Mesenchymal stem cell (in vitro differentiated cells and primary cell): ENCODE data around the gene DEGS2.

Experiments used
- DNase-seq: peaks from one replicate; pipeline ENCODE4 v3.0.0-alpha.2; 2013
- H2AFZ ChIP-seq: one replicate; pipeline ENCODE4 v1.6.1; 2013; ENCODE audit warnings: low read depth, mild to moderate bottlenecking, control low read depth, inconsistent platforms, low read length, moderate library complexity
- H2AK5ac ChIP-seq: 2 replicates; pipeline ENCODE4 v1.6.1; 2013; ENCODE audit warnings: low read length, moderate library complexity, mild to moderate bottlenecking, inconsistent platforms; ENCODE audit not compliant: severe bottlenecking
- H2BK120ac ChIP-seq: one replicate; pipeline ENCODE4 v1.6.1; 2013; ENCODE audit warnings: low read depth, mild to moderate bottlenecking, inconsistent platforms, low read length, moderate library complexity
- H2BK12ac ChIP-seq, 2 experiments: one replicate each; pipeline ENCODE4 v1.6.1; 2013; ENCODE audit warnings: inconsistent platforms in 2 of 2, low read length in 2 of 2, mild to moderate bottlenecking in 2 of 2, moderate library complexity in 2 of 2, control low read depth in 1 of 2
- H2BK15ac ChIP-seq: one replicate; pipeline ENCODE4 v1.6.1; 2013; ENCODE audit warnings: mild to moderate bottlenecking, low read depth, inconsistent platforms; ENCODE audit not compliant: poor library complexity, severe bottlenecking
- H2BK5ac ChIP-seq: 2 replicates; pipeline ENCODE4 v1.6.1; 2013; ENCODE audit warnings: low read depth, mild to moderate bottlenecking, low read length, control low read depth, inconsistent platforms; ENCODE audit not compliant: poor library complexity, severe bottlenecking
- H3K14ac ChIP-seq, 2 experiments: one replicate each; pipeline ENCODE4 v1.6.1; 2013; ENCODE audit warnings: inconsistent platforms in 2 of 2, low read length in 2 of 2, control low read depth in 1 of 2, mild to moderate bottlenecking in 1 of 2, moderate library complexity in 1 of 2
- H3K18ac ChIP-seq, 2 experiments: one replicate each; pipeline ENCODE4 v1.6.1; 2013; ENCODE audit warnings: inconsistent platforms in 2 of 2, low read length in 2 of 2, control low read depth in 1 of 2, low read depth in 1 of 2, mild to moderate bottlenecking in 1 of 2
- H3K23ac ChIP-seq, 2 experiments: one replicate each; pipeline ENCODE4 v1.6.1; 2013; ENCODE audit warnings: inconsistent platforms in 2 of 2, low read length in 2 of 2, mild to moderate bottlenecking in 2 of 2, moderate library complexity in 2 of 2, control low read depth in 1 of 2
- H3K27ac ChIP-seq: 2 replicates; pipeline ENCODE4 v1.5.1; 2013; ENCODE audit warnings: mild to moderate bottlenecking, moderate library complexity, low read length, control low read depth, inconsistent platforms; ENCODE audit not compliant: poor library complexity, severe bottlenecking
- H3K27me3 ChIP-seq, 2 experiments: 2 replicates each; pipeline versions ENCODE4 v1.6.1 to v1.7.0; 2013; ENCODE audit warnings: low read length in 2 of 2, mild to moderate bottlenecking in 2 of 2, moderate library complexity in 2 of 2, control low read depth in 1 of 2, inconsistent platforms in 1 of 2; ENCODE audit not compliant: control insufficient read depth in 1 of 2, insufficient read depth in 1 of 2
- H3K36me3 ChIP-seq, 2 experiments: 2 replicates each; pipeline versions ENCODE4 v1.6.1 to v1.7.0; 2013; ENCODE audit warnings: low read length in 2 of 2, control low read depth in 1 of 2, inconsistent platforms in 1 of 2, low read depth in 1 of 2, mild to moderate bottlenecking in 1 of 2; ENCODE audit not compliant: insufficient read depth in 2 of 2, control insufficient read depth in 1 of 2
- H3K4ac ChIP-seq, 2 experiments: one replicate each; pipeline ENCODE4 v1.6.1; 2013; ENCODE audit warnings: inconsistent platforms in 2 of 2, low read length in 2 of 2, mild to moderate bottlenecking in 2 of 2, moderate library complexity in 2 of 2, control low read depth in 1 of 2, low read depth in 1 of 2
- H3K4me1 ChIP-seq: 2 replicates; pipeline ENCODE4 v1.6.1; 2013; ENCODE audit warnings: low read depth, low read length, control low read depth; ENCODE audit not compliant: control insufficient read depth, insufficient read depth
- H3K4me2 ChIP-seq: 2 replicates; pipeline ENCODE4 v1.6.1; 2013; ENCODE audit warnings: low read length, mild to moderate bottlenecking, inconsistent platforms; ENCODE audit not compliant: poor library complexity, severe bottlenecking
- H3K4me3 ChIP-seq, 2 experiments: 2 replicates each; pipeline versions ENCODE4 v1.5.1 to v1.7.0; 2013; ENCODE audit warnings: low read length in 2 of 2, mild to moderate bottlenecking in 2 of 2, control low read depth in 1 of 2, low read depth in 1 of 2; ENCODE audit not compliant: insufficient read depth in 1 of 2
- H3K79me1 ChIP-seq: replicated peaks from 2 replicates; pipeline ENCODE4 v1.6.1; 2013; ENCODE audit warnings: mild to moderate bottlenecking, control low read depth, low read length, inconsistent platforms; ENCODE audit not compliant: poor library complexity, severe bottlenecking
- H3K9ac ChIP-seq: 2 replicates; pipeline ENCODE4 v1.7.0; 2013; ENCODE audit warnings: mild to moderate bottlenecking, low read length, moderate library complexity
- H3K9me3 ChIP-seq: 2 replicates; pipeline ENCODE4 v1.7.0; 2013; ENCODE audit warnings: mild to moderate bottlenecking, low read length; ENCODE audit not compliant: control insufficient read depth
- H4K8ac ChIP-seq: one replicate; pipeline ENCODE4 v1.6.1; 2013; ENCODE audit warnings: inconsistent platforms, mild to moderate bottlenecking, low read length, moderate library complexity
- H4K91ac ChIP-seq: one replicate; pipeline ENCODE4 v1.6.1; 2013; ENCODE audit warnings: mild to moderate bottlenecking, low read length, inconsistent platforms
- WGBS: methylation state at CpG from one replicate; pipeline ENCODE4 v1.1.7; 2013; ENCODE audit warnings: mixed read lengths; 5-methylcytosine and 5-hydroxymethylcytosine counted together

The DEGS2 gene

DNA sequence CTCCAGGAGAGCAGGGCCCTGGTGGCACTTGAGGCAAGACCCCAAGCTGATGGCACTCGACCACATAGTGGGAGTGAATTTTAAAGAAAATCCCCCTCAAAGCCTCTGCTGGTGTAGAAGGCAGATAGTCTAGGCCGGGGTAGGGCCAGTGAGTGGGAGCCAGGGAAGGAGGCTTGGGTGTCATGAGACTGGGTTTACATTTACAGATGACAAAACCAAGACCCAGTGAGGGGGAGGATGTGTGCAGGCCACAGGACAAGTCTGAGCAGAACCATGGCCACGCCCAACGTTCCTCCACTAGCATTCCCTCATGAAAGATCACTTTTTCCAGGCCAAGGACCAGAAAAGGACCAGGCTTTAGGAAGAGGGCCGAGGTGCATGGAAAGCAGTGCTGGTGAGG, 52.2 kb downstream of the DEGS2 start:
- WGBS = 95% methylated on average over 5 of the region's 5 CpGs

DNA sequence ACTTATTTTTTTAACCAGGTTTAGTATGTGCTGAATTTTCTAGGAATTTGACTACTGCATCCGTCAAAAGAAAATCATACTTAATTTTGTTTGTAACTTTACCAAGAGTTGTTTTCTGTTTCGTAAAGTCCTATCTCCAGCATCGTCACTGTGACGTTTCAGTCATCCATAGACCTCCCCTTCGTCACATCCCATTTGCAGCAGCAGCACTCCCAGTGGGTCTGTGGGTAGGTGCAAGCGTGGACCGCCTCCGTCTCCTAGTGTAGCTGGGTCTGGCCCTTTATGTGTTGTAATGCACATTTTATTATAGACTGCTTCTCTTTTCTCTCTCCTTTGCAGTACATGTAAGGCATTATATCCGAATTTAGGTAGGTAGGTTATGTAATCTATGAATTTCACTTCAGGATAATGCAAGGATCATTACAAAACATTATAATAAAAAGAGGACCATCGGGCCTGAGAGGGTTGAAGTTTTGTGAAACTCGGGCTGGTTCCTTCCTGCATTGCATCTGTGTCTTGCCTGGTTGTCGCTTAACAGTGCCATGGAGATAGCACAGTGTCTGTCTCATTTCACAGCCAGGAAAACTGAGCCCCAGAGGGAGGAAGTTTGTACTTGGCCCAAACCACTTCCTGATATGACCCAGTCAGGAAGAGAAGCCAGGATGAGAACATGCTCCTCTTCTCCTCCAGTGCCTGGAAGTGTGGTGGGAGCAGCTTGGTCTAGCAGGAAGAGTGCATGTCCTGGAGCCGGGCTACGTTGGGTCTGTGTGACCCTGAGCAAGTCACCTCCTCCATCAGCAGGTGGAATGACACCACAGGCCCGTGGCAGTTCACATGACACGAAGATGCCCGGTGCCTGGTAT, 53.0 kb downstream of the DEGS2 start:
- Histone ChIP-seq H3K4ac (no peak overlapping the region), H2BK12ac (no peak overlapping the region), H3K4me1 (peaks cover 9% of the 10 kb centered on the region), H3K18ac (no peak overlapping the region), H2BK120ac (no peak overlapping the region), H3K27me3 (no peaks in the 10 kb centered on the region), H2AFZ (no peak overlapping the region), H3K4me3 (no peak overlapping the region), H2BK5ac (no peak overlapping the region), H2AK5ac (no peak overlapping the region), H3K9ac (no peak overlapping the region), H3K27ac (no peak overlapping the region), H3K36me3 (peaks cover 0 to 15% of the 10 kb centered on the region in 2 experiments), H2BK15ac (no peak overlapping the region), H3K14ac (peak overlapping the region in 1 of 2 experiments; percentile 83), H3K79me1 (peaks cover 32% of the 10 kb centered on the region), H3K4me2 (no peak overlapping the region), H3K23ac (no peak overlapping the region), H4K91ac (no peak overlapping the region), H3K9me3 (no peaks in the 10 kb centered on the region), H4K8ac (no peak overlapping the region)
- 87% methylated on average over 13 of the region's 17 CpGs for WGBS
- DNase-seq = no peak

More for the DNA sequence above, 52.2 kb downstream of the DEGS2 start:
- Histone ChIP-seq H3K36me3 (peaks cover 0 to 15% of the 10 kb centered on the region in 2 experiments), H2BK12ac (no peak overlapping the region), H2BK5ac (no peak overlapping the region), H3K79me1 (peaks cover 32% of the 10 kb centered on the region), H2BK120ac (no peak overlapping the region), H3K4me3 (no peak overlapping the region), H3K4me2 (no peak overlapping the region), H3K4me1 (peaks cover 9% of the 10 kb centered on the region), H3K27ac (no peak overlapping the region), H3K18ac (no peak overlapping the region), H4K8ac (no peak overlapping the region), H4K91ac (no peak overlapping the region), H3K9ac (no peak overlapping the region), H3K23ac (no peak overlapping the region), H3K4ac (no peak overlapping the region), H2AFZ (no peak overlapping the region), H2BK15ac (no peak overlapping the region), H2AK5ac (no peak overlapping the region), H3K27me3 (no peaks in the 10 kb centered on the region), H3K14ac (no peak overlapping the region), H3K9me3 (no peaks in the 10 kb centered on the region)
- DNase-seq = no peak

DNA sequence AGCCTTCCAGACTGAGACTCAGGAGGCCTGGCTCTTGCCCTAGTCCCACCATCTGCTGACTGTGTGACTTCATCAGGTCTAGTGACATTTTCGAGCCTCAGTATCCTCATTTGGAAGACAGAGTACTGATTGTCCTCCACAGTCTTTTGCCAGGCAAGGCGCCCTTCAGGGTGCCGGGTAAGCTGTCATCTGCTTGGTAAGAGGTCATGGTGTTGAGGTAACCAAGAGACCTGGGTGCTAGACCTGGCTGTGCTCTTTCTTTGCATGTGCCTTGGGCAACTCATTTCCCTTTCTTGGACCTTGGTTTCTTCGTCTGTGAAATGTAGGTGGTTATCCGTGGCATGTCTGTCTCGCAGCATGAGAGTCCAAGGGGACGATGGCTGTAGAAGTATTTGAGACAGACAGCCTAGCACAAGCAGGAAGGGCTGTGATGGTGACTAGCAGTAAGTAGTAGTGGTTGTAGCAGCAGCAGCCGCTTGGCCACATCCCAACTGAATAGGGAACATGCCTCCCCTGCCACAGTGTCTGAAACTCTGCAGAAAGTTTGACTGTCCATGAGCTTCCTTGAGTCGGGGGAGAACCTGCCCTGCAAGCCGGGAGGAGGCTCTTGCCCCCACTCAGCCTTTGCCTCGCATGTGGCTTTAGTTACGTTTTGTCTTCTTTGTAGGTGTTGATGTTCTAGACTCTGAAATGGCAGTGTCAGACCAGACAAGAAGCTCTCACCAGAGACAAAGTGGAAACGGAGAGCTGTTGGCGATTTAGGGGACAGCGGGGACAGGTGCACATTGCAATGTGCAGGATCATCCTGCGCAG, 53.9 kb downstream of the DEGS2 start:
- Histone ChIP-seq H4K8ac (no peak overlapping the region), H3K36me3 (peaks cover 0 to 15% of the 10 kb centered on the region in 2 experiments), H2AFZ (no peak overlapping the region), H3K4me3 (no peak overlapping the region), H2AK5ac (no peak overlapping the region), H3K4ac (no peak overlapping the region), H3K14ac (no peak overlapping the region), H3K4me2 (no peak overlapping the region), H3K79me1 (peaks cover 30% of the 10 kb centered on the region), H4K91ac (no peak overlapping the region), H3K4me1 (peaks cover 9% of the 10 kb centered on the region), H3K9me3 (no peaks in the 10 kb centered on the region), H2BK15ac (no peak overlapping the region), H3K27ac (no peak overlapping the region), H2BK12ac (no peak overlapping the region), H2BK5ac (no peak overlapping the region), H3K27me3 (no peaks in the 10 kb centered on the region), H2BK120ac (no peak overlapping the region), H3K23ac (no peak overlapping the region), H3K9ac (no peak overlapping the region), H3K18ac (no peak overlapping the region)
- DNase-seq = no peak
- 98% methylated on average over 16 of the region's 16 CpGs for WGBS
